ES-I3 (cell line): ENCODE results near the gene CNDP1.
"Not testable (repeated sequence)": the region's sequence is repeated elsewhere in the genome, so short reads cannot be mapped to it uniquely, and the experiment has no call there.

ENCODE experiments used
- H3K36me3 ChIP-seq: 2 replicates; pipeline ENCODE4 v1.6.1; 2013; ENCODE audit warnings: mild to moderate bottlenecking, low read length, control low read depth, moderate library complexity; ENCODE audit not compliant: insufficient read depth
- H3K4me1 ChIP-seq: 2 replicates; pipeline ENCODE4 v1.6.1; 2013; ENCODE audit warnings: mild to moderate bottlenecking, control low read depth, low read length; ENCODE audit not compliant: insufficient read depth
- H3K9ac ChIP-seq: 2 replicates; pipeline ENCODE4 v1.6.1; 2013; ENCODE audit warnings: low read depth, mild to moderate bottlenecking, low read length, moderate library complexity
- H3K9me3 ChIP-seq: 2 replicates; pipeline ENCODE4 v1.6.1; 2013; ENCODE audit warnings: mild to moderate bottlenecking, low read length, moderate library complexity; ENCODE audit not compliant: control insufficient read depth, insufficient read depth

CNDP1 gene

GRCh38 chr18:74498712-74499627, 35.3 kb upstream of the CNDP1 start:
- no peaks in the 10 kb centered on the region for H3K9me3 ChIP-seq
- H3K4me1 ChIP-seq: peaks cover 18% of the 10 kb centered on the region
- H3K9ac ChIP-seq: 0 out of 2 replicates have a peak overlapping the region, but pooled peaks have one; percentile 13
- H3K36me3 ChIP-seq: peaks cover 17% of the 10 kb centered on the region

GRCh38 chr18:74499633-74500032, 34.7 kb upstream of the CNDP1 start:
- Histone ChIP-seq H3K9ac (0 out of 2 replicates have a peak overlapping the region, but pooled peaks have one; percentile 13), H3K9me3 (no peaks in the 10 kb centered on the region), H3K4me1 (peaks cover 18% of the 10 kb centered on the region), H3K36me3 (peaks cover 20% of the 10 kb centered on the region)

GRCh38 chr18:74500372-74500771, 33.9 kb upstream of the CNDP1 start:
- no peaks in the 10 kb centered on the region for H3K9me3 ChIP-seq
- no peak overlapping the region for H3K9ac ChIP-seq
- peaks cover 20% of the 10 kb centered on the region for H3K36me3 ChIP-seq
- peaks cover 18% of the 10 kb centered on the region for H3K4me1 ChIP-seq

- H3K36me3 ChIP-seq: peaks cover 20% of the 10 kb centered on the region
- H3K9me3 ChIP-seq, H3K9ac ChIP-seq: not testable (repeated sequence)
- peaks cover 18% of the 10 kb centered on the region for H3K4me1 ChIP-seq
Observed at GRCh38 chr18:74500774-74501173, 33.5 kb upstream of the CNDP1 start.

- H3K9me3 ChIP-seq: no peaks in the 10 kb centered on the region
- no peak overlapping the region for H3K9ac ChIP-seq
- peaks cover 20% of the 10 kb centered on the region for H3K36me3 ChIP-seq
- peaks cover 18% of the 10 kb centered on the region for H3K4me1 ChIP-seq
Observed at GRCh38 chr18:74501386-74501785, 32.9 kb upstream of the CNDP1 start.

GRCh38 chr18:74503137-74503536, 31.2 kb upstream of the CNDP1 start:
- Histone ChIP-seq H3K36me3 (peaks cover 20% of the 10 kb centered on the region), H3K9ac (no peak overlapping the region), H3K4me1 (peaks cover 18% of the 10 kb centered on the region), H3K9me3 (no peaks in the 10 kb centered on the region)

GRCh38 chr18:74505776-74506175, 28.5 kb upstream of the CNDP1 start:
- Histone ChIP-seq H3K4me1 (no peaks in the 10 kb centered on the region), H3K9me3 (no peaks in the 10 kb centered on the region), H3K9ac (no peak overlapping the region), H3K36me3 (peaks cover 30% of the 10 kb centered on the region)

GRCh38 chr18:74506448-74507084, 27.7 kb upstream of the CNDP1 start:
- Histone ChIP-seq H3K4me1 (no peaks in the 10 kb centered on the region), H3K9ac (no peak overlapping the region), H3K36me3 (peaks cover 30% of the 10 kb centered on the region), H3K9me3 (no peaks in the 10 kb centered on the region)

- H3K9me3 ChIP-seq: no peaks in the 10 kb centered on the region
- H3K9ac ChIP-seq: no peak overlapping the region
- no peaks in the 10 kb centered on the region for H3K4me1 ChIP-seq
- peaks cover 31% of the 10 kb centered on the region for H3K36me3 ChIP-seq
Observed at GRCh38 chr18:74507097-74507881, 27.0 kb upstream of the CNDP1 start.

- Histone ChIP-seq H3K9ac (no peak overlapping the region), H3K4me1 (no peaks in the 10 kb centered on the region), H3K9me3 (no peaks in the 10 kb centered on the region), H3K36me3 (peaks cover 33% of the 10 kb centered on the region)
Observed at GRCh38 chr18:74507927-74508326, 26.4 kb upstream of the CNDP1 start.

- no peak overlapping the region for H3K9ac ChIP-seq
- H3K9me3 ChIP-seq: no peaks in the 10 kb centered on the region
- peaks cover 30% of the 10 kb centered on the region for H3K36me3 ChIP-seq
- no peaks in the 10 kb centered on the region for H3K4me1 ChIP-seq
Observed at GRCh38 chr18:74508366-74508765, 25.9 kb upstream of the CNDP1 start.

- no peak overlapping the region for H3K9ac ChIP-seq
- no peaks in the 10 kb centered on the region for H3K4me1 ChIP-seq
- no peaks in the 10 kb centered on the region for H3K9me3 ChIP-seq
- H3K36me3 ChIP-seq: peaks cover 28% of the 10 kb centered on the region
Observed at GRCh38 chr18:74508821-74509225, 25.5 kb upstream of the CNDP1 start.

- Histone ChIP-seq H3K4me1 (no peaks in the 10 kb centered on the region), H3K36me3 (peaks cover 25% of the 10 kb centered on the region), H3K9ac (no peak overlapping the region), H3K9me3 (no peaks in the 10 kb centered on the region)
Observed at GRCh38 chr18:74509856-74510769, 24.2 kb upstream of the CNDP1 start.

GRCh38 chr18:74510770-74511095, 23.6 kb upstream of the CNDP1 start:
- H3K9ac ChIP-seq: no peak overlapping the region
- no peaks in the 10 kb centered on the region for H3K4me1 ChIP-seq
- peaks cover 25% of the 10 kb centered on the region for H3K36me3 ChIP-seq
- H3K9me3 ChIP-seq: no peaks in the 10 kb centered on the region
